GM10248 (cell line): Measurements from ENCODE around the gene RUFY4.

Experiments used
- CTCF ChIA-PET: fragments of 300-600 bp; sonication (Branson Sonifier 250); formaldehyde crosslinking; extraction: SDS; loops from one replicate; lab custom pipeline; 2021; ENCODE audit warnings: antibody characterized with exemption; lab: Yijun Ruan, JAX
- POLR2A ChIA-PET: fragments of 350-650 bp; sonication (Branson Sonifier 250); formaldehyde crosslinking; extraction: SDS; loops from one replicate; lab custom pipeline; 2020; ENCODE audit warnings: antibody characterized with exemption; lab: Yijun Ruan, JAX
- DNase-seq: peaks from one replicate; pipeline ENCODE4 v3.0.0; 2012; ENCODE audit errors: extremely low spot score
- CTCF ChIP-seq: IDR thresholded peaks from 2 replicates; pipeline ENCODE4 v1.5.1; 2012; ENCODE audit warnings: mild to moderate bottlenecking, low read depth; ENCODE audit errors: extremely low read depth, missing control alignments, control extremely low read depth

The RUFY4 gene

GRCh38 chr2:218067523-218067922 is 1.5 kb upstream of the RUFY4 start:
- ChIA-PET CTCF (interaction anchor here (0.8 to 3.8 kb wide), 6 partner anchors 10 to 281 kb away, joined by 3 to 40 read pairs (median 4); no protein-coding TSS in a partner anchor), POLR2A (no interaction called here)
- no peak for DNase-seq
- TF ChIP-seq CTCF = no peak

- CTCF ChIA-PET = interaction anchor here (1.0 to 4.3 kb wide), 14 partner anchors 11 to 287 kb away, joined by 3 to 52 read pairs (median 4); no protein-coding TSS in a partner anchor
- TF ChIP-seq CTCF = no peak
- POLR2A ChIA-PET = no interaction called here
Measured at GRCh38 chr2:218069606-218070300, 700 bp downstream of the RUFY4 start.

GRCh38 chr2:218070587-218070986 is 1.5 kb downstream of the RUFY4 start:
- no peak for DNase-seq
- POLR2A ChIA-PET = no interaction called here
- CTCF ChIA-PET = interaction anchor here (1.0 to 4.3 kb wide), 5 partner anchors 10 to 288 kb away, joined by 3 to 52 read pairs (median 4); no protein-coding TSS in a partner anchor
- TF ChIP-seq CTCF = no peak

More at GRCh38 chr2:218069606-218070300, 700 bp downstream of the RUFY4 start:
- DNase-seq = no peak

GRCh38 chr2:218071218-218071937 is 2.3 kb downstream of the RUFY4 start:
- no peak for TF ChIP-seq CTCF
- POLR2A ChIA-PET = no interaction called here
- no peak for DNase-seq
- CTCF ChIA-PET = interaction anchor here (1.2 to 4.3 kb wide), 4 partner anchors 9 to 285 kb away, joined by 3 to 52 read pairs (median 26); no protein-coding TSS in a partner anchor

- no peak for DNase-seq
- CTCF ChIA-PET = interaction anchor here (1.2 to 4.3 kb wide), 4 partner anchors 9 to 286 kb away, joined by 3 to 52 read pairs (median 31); no protein-coding TSS in a partner anchor
- POLR2A ChIA-PET = no interaction called here
Measured at GRCh38 chr2:218072002-218072401, 2.9 kb downstream of the RUFY4 start.

More at GRCh38 chr2:218072002-218072401, 2.9 kb downstream of the RUFY4 start:
- no peak for TF ChIP-seq CTCF
